Measurements from ENCODE around the gene PHF2.

- TF ChIP-seq CTCF (IDR thresholded peaks at IDR 0.05) (no peak), EP300 (IDR thresholded peaks at IDR 0.05) (no peak), POLR2A (IDR thresholded peaks at IDR 0.05) (no peak), POLR2AphosphoS5 (IDR thresholded peaks at IDR 0.05) (no peak)
Observed at GRCh38 chr9:93648181-93648580, 71.8 kb downstream of the PHF2 start.

Data from sigmoid colon (tissue), 4 donors.